CD14-positive monocyte (primary cell): ENCODE results near the gene TRIM47. TPM values are rescaled to one million over a fixed set of nuclear protein-coding genes. Genes with fewer than 3 reads are reported as not detected.
"Not testable (repeated sequence)": the region's sequence is repeated elsewhere in the genome, so short reads cannot be mapped to it uniquely, and the experiment has no call there.

ENCODE experiments used
- DNase-seq, 3 donors: peaks; one replicate each; pipeline ENCODE4 v3.0.0-alpha.2; 2011 to 2022
- H2AFZ ChIP-seq: 2 replicates; pipeline ENCODE4 v1.6.0; 2012; ENCODE audit warnings: mild to moderate bottlenecking, low read depth, low read length, inconsistent platforms; ENCODE audit not compliant: insufficient read depth, poor library complexity, severe bottlenecking
- H3K27ac ChIP-seq, 2 donors: 1 replicate in 1 of 2; 2 replicates in 1 of 2; pipeline ENCODE4 v1.5.1; 2012 to 2013; ENCODE audit warnings: low read length in 2 of 2, control low read depth in 1 of 2, inconsistent platforms in 1 of 2, low read depth in 1 of 2, mild to moderate bottlenecking in 1 of 2
- H3K27me3 ChIP-seq, 2 donors: one replicate each; pipeline versions ENCODE4 v1.6.0 to v1.6.1; 2011 to 2013; ENCODE audit warnings: low read length in 2 of 2; ENCODE audit not compliant: control insufficient read depth in 2 of 2, insufficient read depth in 2 of 2
- H3K36me3 ChIP-seq, 2 donors: replicated peaks in 1 of 2; 1 replicate in 1 of 2; 2 replicates in 1 of 2; pipeline versions ENCODE4 v1.5.1 to v1.6.1; 2012 to 2013; ENCODE audit warnings: low read length in 2 of 2, control low read depth in 1 of 2, inconsistent platforms in 1 of 2, mild to moderate bottlenecking in 1 of 2; ENCODE audit not compliant: insufficient read depth in 2 of 2, control insufficient read depth in 1 of 2
- H3K4me1 ChIP-seq, 2 donors: 1 replicate in 1 of 2; 2 replicates in 1 of 2; pipeline versions ENCODE4 v1.5.1 to v1.6.1; 2012 to 2013; ENCODE audit warnings: low read length in 2 of 2, control low read depth in 1 of 2, inconsistent platforms in 1 of 2, mild to moderate bottlenecking in 1 of 2, moderate library complexity in 1 of 2; ENCODE audit not compliant: insufficient read depth in 2 of 2, control insufficient read depth in 1 of 2
- H3K4me2 ChIP-seq: replicated peaks from 2 replicates; pipeline ENCODE3; 2012; ENCODE audit warnings: low read length, moderate library complexity, mild to moderate bottlenecking; ENCODE audit not compliant: poor library complexity, severe bottlenecking; ENCODE audit errors: extremely low read depth
- H3K4me3 ChIP-seq, 3 experiments: fragments of 200-600 bp in 1 of 3; sonication (generic) in 1 of 3; replicated peaks in 1 of 3; 1 replicate in 2 of 3; 2 replicates in 1 of 3; pipeline ENCODE4 v1.5.1; 2011 to 2013; ENCODE audit warnings: low read length in 3 of 3, mild to moderate bottlenecking in 3 of 3, control low read depth in 2 of 3, low read depth in 2 of 3, inconsistent platforms in 1 of 3, moderate library complexity in 1 of 3
- H3K79me2 ChIP-seq: 2 replicates; pipeline ENCODE4 v1.6.0; 2012; ENCODE audit warnings: mild to moderate bottlenecking, control low read depth, inconsistent platforms, low read length, moderate library complexity; ENCODE audit not compliant: insufficient read depth
- H3K9ac ChIP-seq: 2 replicates; pipeline ENCODE4 v1.6.0; 2017; ENCODE audit warnings: low read length, mild to moderate bottlenecking; ENCODE audit not compliant: insufficient read depth, poor library complexity, severe bottlenecking
- H3K9me3 ChIP-seq, 2 donors: replicated peaks in 1 of 2; 1 replicate in 1 of 2; 2 replicates in 1 of 2; pipeline versions ENCODE4 v1.5.1 to v1.6.1; 2012 to 2013; ENCODE audit warnings: low read length in 2 of 2, control low read depth in 1 of 2; ENCODE audit not compliant: control insufficient read depth in 1 of 2, insufficient read depth in 1 of 2
- H4K20me1 ChIP-seq: 2 replicates; pipeline ENCODE4 v1.6.0; 2012; ENCODE audit warnings: mild to moderate bottlenecking, low read length, control low read depth, moderate library complexity; ENCODE audit not compliant: insufficient read depth
- H3K27ac Mint-ChIP-seq, 7 donors: one replicate each; pipeline ENCODE4 v1.8.0; 2020; ENCODE audit warnings: mild to moderate bottlenecking in 7 of 7, mixed read lengths in 7 of 7, moderate library complexity in 6 of 7, inconsistent platforms in 2 of 7
- H3K27me3 Mint-ChIP-seq, 3 donors: one replicate each; pipeline ENCODE4 v1.8.0; 2021 to 2022; ENCODE audit warnings: low read depth in 3 of 3, mild to moderate bottlenecking in 3 of 3, mixed read lengths in 3 of 3, moderate library complexity in 3 of 3, inconsistent platforms in 1 of 3
- H3K36me3 Mint-ChIP-seq, 2 donors: one replicate each; pipeline ENCODE4 v1.8.0; 2020; ENCODE audit warnings: mixed read lengths in 2 of 2, inconsistent platforms in 1 of 2, mild to moderate bottlenecking in 1 of 2
- H3K4me1 Mint-ChIP-seq: one replicate; pipeline ENCODE4 v1.8.0; 2020; ENCODE audit warnings: mild to moderate bottlenecking, mixed read lengths
- H3K4me3 Mint-ChIP-seq, 2 donors: one replicate each; pipeline ENCODE4 v1.8.0; 2020; ENCODE audit warnings: mild to moderate bottlenecking in 2 of 2, mixed read lengths in 2 of 2, moderate library complexity in 1 of 2
- H3K9me3 Mint-ChIP-seq, 7 donors: one replicate each; pipeline ENCODE4 v1.8.0; 2020 to 2022; ENCODE audit warnings: mixed read lengths in 7 of 7, mild to moderate bottlenecking in 6 of 7, moderate library complexity in 6 of 7, inconsistent platforms in 2 of 7
- WGBS: methylation state at CpG from one replicate; pipeline ENCODE4 v1.1.5; 2013; ENCODE audit warnings: missing lambda C conversion rate; ENCODE audit not compliant: insufficient coverage; 5-methylcytosine and 5-hydroxymethylcytosine counted together
- intact Hi-C, 2 donors: fragments of 100-400 bp; cut with micrococcal nuclease; formaldehyde crosslinking; loops; one replicate each; pipeline versions ENCODE4 v1.15.0 to v1.15.1; 2023
- polyA plus RNA-seq, 3 donors: library from polyadenylated mRNA; depleted of rRNA in 1 of 3; unstranded in 2 of 3; stranded (reverse) in 1 of 3; fragments of 300-500 nt in 2 of 3; fragments of >200 nt in 1 of 3; fragmentation: Illumina TruSeq in 2 of 3; gene quantifications; 1 replicate in 2 of 3; 2 replicates in 1 of 3; pipeline ENCODE4 v1.2.3, GENCODE V29; 2012 to 2021
- TF ChIP-seq, protein P1 (sequence below): fragments of 200-600 bp; IDR thresholded peaks from one replicate; pipeline ENCODE4 v1.8.0; 2022; ENCODE audit warnings: antibody characterized with exemption, mild to moderate bottlenecking

Gene TRIM47
- polyA plus RNA-seq, 3 donors, result 0.20 TPM; not detected in 2

GRCh38 chr17:75864887-75865286 lies 13.5 kb downstream of the TRIM47 start:
- H3K9ac ChIP-seq, H3K36me3 ChIP-seq, intact Hi-C loops, H3K36me3 Mint-ChIP-seq, H3K9me3 Mint-ChIP-seq, H3K4me3 Mint-ChIP-seq, H3K27me3 ChIP-seq, DNase-seq, H3K4me3 ChIP-seq, H3K79me2 ChIP-seq, H4K20me1 ChIP-seq, H3K27me3 Mint-ChIP-seq, H3K4me2 ChIP-seq, H3K9me3 ChIP-seq: not testable (repeated sequence)
- Histone ChIP-seq H3K4me1 (peaks cover 9 to 19% of the 10 kb centered on the region in 2 donors), H2AFZ (peak overlapping the region; percentile 56), H3K27ac (peak overlapping the region in 1 of 2 donors; percentile 31)
- Mint-ChIP-seq H3K27ac (peak overlapping the region in 1 of 7 donors; percentile 18), H3K4me1 (peaks cover 14% of the 10 kb centered on the region)
- 94% methylated on average over 2 of the region's 4 CpGs for WGBS

- no peak overlapping the region for H3K9ac ChIP-seq
- H2AFZ ChIP-seq, result peak overlapping the region; percentile 56
- H3K4me2 ChIP-seq, result peak overlapping the region; percentile 22
- no peaks in the 10 kb centered on the region for H3K79me2 ChIP-seq
- 2% methylated on average over 4 of the region's 8 CpGs for WGBS
- no peaks in the 10 kb centered on the region for H3K36me3 ChIP-seq
- peak overlapping the region in 1 of 2 donors; percentile 31 for H3K27ac ChIP-seq
- H3K4me1 ChIP-seq, result peaks cover 14 to 23% of the 10 kb centered on the region in 2 donors
- Mint-ChIP-seq H3K4me3 (no peak overlapping the region), H3K9me3 (peaks cover 0 to 1% (median 0%) of the 10 kb centered on the region in 7 donors), H3K36me3 (no peaks in the 10 kb centered on the region), H3K4me1 (peaks cover 15% of the 10 kb centered on the region), H3K27me3 (peaks cover 0 to 3% (median 0%) of the 10 kb centered on the region in 3 donors), H3K27ac (peak overlapping the region in 4 of 7 donors; percentile 41 to 81 (median 74))
- peak overlapping the region in 1 of 3 experiments; percentile 17 for H3K4me3 ChIP-seq
- H3K9me3 ChIP-seq, result no peaks in the 10 kb centered on the region
- TF ChIP-seq, protein P1, sequence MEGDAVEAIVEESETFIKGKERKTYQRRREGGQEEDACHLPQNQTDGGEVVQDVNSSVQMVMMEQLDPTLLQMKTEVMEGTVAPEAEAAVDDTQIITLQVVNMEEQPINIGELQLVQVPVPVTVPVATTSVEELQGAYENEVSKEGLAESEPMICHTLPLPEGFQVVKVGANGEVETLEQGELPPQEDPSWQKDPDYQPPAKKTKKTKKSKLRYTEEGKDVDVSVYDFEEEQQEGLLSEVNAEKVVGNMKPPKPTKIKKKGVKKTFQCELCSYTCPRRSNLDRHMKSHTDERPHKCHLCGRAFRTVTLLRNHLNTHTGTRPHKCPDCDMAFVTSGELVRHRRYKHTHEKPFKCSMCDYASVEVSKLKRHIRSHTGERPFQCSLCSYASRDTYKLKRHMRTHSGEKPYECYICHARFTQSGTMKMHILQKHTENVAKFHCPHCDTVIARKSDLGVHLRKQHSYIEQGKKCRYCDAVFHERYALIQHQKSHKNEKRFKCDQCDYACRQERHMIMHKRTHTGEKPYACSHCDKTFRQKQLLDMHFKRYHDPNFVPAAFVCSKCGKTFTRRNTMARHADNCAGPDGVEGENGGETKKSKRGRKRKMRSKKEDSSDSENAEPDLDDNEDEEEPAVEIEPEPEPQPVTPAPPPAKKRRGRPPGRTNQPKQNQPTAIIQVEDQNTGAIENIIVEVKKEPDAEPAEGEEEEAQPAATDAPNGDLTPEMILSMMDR, result no peak
- H4K20me1 ChIP-seq, result no peaks in the 10 kb centered on the region
- no peaks in the 10 kb centered on the region for H3K27me3 ChIP-seq
- intact Hi-C loops, result no loop called here
- peak in 2 of 3 donors; percentile 38 to 41 for DNase-seq
Measured at GRCh38 chr17:75864448-75864871, 13.9 kb downstream of the TRIM47 start.
